Stimulated activated CD4-positive, alpha-beta T cell treated with anti-CD3 and anti-CD28 coated beads, TNF-alpha, amount 100 ng/mL, for 24 hours (primary cell): ENCODE measurements around the gene BIN2.

Experiments
- DNase-seq, 3 experiments: peaks; one replicate each; pipeline ENCODE4 v3.0.0-alpha.2; 2020; ENCODE audit warnings: low read depth in 3 of 3

Gene BIN2

GRCh38 chr12:51323966-51324895 lies at the start of gene BIN2:
Gene BIN2, minus strand, starts transcription at chr12:51324174. Its CDS starts 72 bp downstream, at chr12:51324102.
- DNase-seq: peak; percentile 33 to 68 (median 37)

DNA sequence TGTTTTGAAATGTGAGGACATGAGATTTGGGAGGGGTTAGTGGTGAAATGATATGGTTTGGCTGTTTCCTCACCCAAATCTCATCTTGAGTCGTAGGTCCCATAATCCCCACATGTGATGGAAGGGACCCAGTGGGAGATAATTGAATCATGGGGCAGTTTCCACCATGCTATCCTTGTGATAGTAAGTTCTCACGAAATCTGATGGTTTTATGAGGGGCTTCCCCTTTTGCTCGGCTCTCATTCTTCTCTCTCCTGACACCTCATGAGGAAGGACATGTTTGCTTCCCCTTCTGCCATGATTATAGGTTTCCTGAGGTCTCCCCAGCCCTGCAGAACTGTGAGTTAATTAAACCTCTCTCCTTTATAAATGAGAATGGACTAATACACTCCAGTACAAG lies 49.2 kb upstream of the BIN2 start:
- DNase-seq: no peak

DNA sequence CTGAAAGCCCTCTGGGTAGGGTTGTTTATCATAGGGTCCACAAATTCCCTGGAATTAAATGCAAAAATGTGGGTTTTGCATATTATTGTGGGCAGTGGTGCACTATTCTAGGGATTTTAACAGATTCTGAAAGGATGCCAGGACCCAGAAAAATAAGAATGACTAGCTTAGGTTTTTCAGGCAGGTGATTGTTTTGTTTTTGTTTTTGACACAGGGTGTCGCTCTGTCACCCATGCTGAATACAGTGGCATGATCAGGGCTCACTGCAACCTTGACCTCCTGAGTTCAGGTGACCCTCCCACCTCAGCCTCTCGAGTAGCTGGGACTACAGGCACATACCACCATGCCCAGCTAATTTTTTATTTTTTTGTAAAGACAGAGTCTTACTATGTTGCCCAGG lies 48.0 kb upstream of the BIN2 start:
- DNase-seq: no peak

DNA sequence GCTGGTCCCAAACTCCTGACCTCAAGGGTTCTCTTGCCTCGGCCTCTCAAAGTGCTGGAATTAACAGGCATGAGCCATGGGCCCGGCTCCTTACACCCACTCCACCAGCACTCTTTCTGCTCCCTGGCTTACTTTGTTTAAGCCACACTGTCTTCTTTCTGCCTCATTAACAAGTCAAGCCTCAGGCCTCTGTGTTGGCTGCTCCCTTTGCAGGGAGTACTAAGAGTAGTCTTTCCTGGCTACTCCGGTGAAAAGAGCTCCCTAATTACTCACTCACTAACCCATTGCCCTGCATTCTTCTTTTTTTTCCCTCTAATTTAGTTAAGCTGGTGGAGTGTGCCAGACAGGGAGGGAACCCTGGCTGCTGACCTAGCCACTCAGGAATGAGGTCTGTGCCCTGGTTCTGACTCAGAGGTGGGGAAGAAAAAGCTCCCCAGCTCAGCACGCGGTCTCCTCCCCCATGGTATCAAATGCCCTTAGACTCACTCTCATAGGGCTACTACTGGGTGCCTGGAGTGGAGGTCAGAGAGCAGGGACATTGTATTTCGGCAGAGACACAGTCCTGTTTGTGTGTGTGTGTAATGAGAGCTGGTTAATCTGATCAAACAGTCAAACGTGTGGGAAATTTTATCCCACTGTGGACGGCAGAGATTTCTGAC lies 47.5 kb upstream of the BIN2 start:
- DNase-seq: no peak

DNA sequence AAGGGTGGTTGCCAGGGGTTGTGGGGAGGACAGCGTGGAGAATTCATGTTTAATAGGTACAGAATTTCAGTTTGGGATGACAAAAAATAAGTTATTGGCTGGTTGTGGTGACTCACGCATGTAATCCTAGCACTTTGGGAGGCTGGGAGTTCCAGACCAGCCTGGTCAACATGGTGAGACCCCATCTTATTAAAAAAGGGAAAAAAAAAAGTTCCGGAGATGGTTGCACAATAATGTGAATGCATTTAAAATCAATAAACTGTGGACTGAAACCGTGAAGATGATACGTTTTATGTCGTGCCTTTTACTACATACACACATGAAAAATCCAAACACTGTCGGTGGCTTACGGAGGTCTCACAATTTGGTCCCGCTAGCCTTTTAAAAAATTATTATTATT lies 46.7 kb upstream of the BIN2 start:
- no peak for DNase-seq

DNA sequence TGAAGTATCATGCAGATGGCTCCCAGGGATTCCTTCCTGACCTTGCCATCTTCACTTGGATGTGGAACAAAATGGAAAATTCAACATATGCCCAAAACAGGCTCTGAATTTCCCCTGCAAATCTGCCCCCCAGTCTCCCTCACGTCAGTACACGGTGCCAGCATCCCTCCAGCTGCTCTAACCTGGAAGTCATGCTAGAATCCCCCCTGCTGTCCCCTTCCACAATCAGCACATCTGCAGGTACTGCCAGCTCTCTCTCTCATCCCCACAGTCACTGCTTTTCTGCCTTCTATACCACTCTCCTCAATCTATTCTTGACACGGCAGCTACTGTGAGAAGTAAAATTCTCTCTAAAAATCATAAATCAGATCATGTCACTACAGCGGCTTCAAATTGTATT lies 45.6 kb upstream of the BIN2 start:
- DNase-seq: no peak

DNA sequence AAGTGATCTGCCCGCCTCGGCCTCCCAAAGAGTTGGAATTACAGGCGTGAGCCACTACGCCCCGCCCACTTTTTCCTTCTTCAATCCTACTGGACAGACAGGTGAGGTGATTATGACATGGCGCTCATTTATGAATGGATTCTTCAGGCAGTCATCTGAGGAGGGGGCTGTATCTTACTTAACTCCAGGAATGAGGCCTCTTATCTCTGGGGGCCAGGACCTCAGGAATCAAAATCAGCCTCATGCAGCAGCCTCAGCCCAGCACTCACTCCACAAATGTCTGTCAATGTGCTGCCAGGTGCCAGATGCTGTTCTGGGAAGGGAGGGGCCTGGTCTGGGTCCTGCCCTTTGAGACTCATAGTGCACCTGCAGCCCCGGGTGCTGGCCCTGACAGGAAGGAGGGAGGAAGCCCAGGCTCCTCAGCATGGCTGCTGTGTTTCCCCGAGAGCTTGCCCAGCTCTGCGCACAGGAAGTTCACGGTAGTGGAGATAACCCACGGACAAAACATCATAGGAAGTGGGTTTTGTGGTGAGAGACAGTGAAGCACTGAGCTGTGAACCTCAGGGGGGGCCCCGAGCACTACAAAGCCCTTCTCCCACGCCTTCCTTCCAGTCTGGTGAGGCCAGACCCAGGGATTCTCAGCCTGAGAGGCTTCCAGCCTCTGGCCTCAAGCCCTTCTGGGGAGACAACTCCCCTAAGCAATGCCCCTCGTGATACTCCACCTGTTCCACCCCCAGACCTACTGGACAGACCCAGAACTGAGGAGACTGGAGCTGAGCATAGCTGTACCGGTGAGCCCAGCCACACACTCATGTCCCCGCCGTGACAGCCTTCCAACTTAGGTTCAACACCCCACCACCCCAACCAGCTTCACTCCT lies 44.9 kb upstream of the BIN2 start:
- peak; percentile 68 to 85 (median 74) for DNase-seq

DNA sequence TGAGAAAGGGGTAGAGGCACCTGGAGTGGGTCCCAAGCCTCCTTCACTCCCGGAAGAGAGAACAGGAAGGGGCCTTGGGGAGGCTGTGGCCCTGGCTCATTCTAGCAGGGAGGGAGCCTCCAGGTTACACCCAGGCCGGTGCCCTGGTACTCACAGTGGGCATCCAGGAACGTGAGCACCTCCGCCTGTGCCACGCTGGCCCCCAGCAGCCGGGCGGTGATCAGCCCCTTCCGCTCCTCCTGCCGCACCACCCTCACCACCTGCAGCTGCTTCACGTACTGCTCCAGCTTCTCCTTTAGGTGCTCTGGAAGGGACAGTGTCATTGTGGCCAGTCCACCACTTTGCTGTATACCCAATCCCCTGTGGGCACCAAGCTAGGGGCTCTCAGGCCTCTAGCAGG lies 41.3 kb upstream of the BIN2 start:
- no peak for DNase-seq

DNA sequence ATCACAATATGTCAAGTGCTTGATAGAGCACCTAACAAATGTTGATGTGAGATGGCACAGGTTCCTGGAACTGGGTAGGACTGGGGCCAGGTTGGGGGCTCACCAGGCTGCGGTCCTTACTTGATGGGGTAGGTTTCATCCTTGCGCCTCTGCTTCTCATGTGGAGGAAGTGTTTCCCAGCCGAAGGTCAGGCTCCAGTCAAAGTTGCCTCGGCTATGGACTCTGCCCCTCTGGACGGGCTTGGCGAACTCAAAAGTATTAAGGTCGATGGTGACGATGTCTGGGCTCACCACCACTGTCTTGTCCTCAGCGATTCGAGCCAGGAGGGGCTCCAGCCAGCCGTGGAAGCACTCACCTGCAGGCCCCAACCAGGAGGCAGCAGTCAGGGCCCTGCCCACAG lies 40.0 kb upstream of the BIN2 start:
- no peak for DNase-seq

DNA sequence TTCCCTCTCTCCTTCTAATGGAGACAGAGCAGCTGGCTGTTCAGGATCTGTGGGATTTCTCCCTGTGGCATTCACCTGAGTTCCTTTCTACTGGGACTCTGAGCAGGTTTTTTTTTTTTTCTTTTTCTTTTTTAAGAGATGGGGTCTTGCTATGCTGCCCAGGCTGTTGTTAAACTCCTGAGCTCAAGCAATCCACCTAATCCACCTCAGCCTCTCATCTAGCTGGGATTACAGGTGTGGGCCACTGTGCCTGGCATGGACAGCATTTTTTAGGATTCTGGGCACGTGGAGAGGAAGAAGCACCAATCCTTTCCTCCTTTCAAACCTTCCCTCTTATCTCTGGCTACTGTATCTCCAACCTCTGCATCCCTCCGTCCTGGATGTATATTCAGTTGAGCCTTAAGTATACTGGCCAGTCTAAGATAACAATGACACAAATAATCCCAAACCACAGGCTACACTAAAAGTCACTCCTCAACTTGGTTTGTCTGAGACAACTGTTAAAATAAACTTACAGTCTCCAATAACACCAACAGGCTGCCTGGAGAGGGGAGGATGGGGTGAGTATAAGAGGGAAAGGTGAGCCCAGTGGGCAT lies 38.9 kb upstream of the BIN2 start:
- DNase-seq: no peak

GRCh38 chr12:51362307-51362706 lies 38.3 kb upstream of the BIN2 start:
- DNase-seq: no peak

DNA sequence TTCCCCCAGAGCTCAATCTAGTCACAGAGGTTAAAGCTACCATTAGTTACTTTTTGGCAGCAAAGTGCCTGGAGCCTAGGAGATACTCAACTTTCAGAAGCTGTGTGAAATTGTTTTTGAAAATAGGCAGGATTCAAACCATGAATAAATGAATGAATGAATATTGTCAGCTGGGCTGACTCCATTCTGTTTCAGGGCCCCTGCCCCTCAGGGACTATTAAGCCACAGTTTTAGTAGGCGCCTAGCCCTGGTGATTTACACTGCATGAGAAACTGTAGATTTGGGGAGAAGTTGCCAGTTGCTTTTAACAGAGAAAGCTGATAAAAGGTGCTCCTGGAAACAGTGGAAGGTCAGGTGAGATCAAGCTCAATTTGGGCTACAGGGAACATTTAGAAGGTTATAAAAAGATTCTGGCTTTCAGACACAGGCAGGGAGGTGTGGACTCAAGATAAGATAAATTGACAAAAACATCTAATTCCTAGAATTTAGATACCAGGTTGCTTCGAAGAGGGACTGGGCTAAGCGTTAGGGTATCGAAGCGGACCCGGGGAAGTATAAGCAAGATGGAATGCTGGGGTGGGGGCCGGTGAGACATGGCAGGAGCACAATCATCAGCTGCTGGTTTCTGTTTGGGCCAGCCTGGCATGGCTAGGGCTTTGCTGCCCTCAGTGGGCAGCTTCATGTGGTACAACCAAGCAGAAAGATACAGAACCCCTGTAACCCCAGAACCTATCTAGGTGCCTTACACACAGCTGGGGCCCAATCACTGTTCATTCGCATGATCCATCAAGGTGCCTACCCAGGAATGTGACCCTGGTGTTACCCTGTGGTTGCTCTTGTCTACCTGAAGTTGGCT lies 37.4 kb upstream of the BIN2 start:
- DNase-seq: no peak

DNA sequence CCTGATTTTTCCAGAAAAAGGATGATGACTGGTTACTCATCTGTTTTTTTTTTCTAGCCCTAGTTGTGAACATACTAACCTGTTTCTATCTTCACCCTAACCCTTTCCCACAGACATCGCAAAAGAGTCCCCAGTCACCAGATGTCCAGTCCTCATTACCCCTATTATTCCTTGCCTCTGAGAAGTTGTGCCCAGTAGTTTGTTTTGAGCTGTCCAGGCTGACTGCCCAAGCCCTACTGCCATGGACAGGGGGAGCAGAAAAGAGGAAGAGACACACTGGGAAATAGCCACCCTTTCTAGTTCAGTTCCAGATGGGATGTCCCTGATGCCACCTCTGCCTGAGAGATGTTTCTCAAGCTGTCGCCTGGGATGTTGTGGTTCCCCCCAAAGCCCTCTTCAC lies 36.3 kb upstream of the BIN2 start:
- DNase-seq: no peak

GRCh38 chr12:51359851-51360250 lies 35.9 kb upstream of the BIN2 start:
- no peak for DNase-seq

GRCh38 chr12:51358496-51358895 lies 34.5 kb upstream of the BIN2 start:
- no peak for DNase-seq

GRCh38 chr12:51357374-51358047 lies 33.5 kb upstream of the BIN2 start:
- no peak for DNase-seq

DNA sequence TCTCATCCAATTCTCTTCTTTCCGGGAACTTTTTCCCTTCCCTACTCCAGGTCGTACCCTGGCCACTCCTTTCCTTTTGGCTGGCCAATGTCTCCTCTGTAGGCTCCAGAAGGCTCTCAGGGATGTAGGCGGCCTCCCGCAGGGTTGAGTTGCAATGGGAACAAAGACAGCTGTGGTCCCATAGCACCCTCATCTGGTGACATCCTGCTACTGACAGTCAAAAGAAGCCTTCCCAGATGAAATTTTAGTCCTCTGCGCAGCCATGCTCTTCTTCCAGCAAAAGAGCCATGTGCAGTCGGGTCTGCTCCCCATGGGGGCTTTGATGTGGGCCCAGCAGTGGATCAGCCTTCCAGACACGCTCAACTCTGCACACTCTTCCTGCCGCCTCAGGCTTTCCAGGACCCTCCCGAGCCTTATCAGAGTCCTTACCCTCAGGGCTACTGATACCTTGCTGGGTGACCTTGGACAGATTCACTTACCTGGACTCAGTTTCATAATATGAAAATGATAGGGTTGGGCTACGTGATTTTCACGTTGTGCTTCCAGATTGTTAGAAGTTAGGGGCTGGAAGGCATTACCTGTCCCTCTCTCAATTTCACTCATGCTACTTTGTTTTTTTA lies 28.0 kb upstream of the BIN2 start:
- peak in 1 of 3 experiments; percentile 26 for DNase-seq

DNA sequence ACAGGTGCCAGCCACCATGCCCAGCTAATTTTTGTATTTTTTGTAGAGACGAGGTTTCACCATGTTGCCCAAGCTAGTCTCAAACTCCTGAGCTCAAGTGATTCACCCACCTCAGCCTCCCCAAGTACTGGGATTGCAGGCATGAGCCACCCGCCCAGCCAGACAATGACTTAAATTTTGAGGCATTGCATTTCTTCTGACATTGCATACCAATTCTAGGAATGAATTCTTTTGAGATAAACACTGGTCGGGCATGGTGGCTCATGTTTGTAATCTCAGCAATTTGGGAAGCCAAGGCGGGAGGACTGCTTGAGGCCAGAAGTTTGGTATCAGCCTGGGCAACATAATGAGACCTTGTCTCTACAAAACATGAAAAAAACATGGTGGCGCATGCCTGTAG lies 25.1 kb upstream of the BIN2 start:
- DNase-seq: no peak

GRCh38 chr12:51348116-51348515 lies 24.1 kb upstream of the BIN2 start:
- DNase-seq: no peak

DNA sequence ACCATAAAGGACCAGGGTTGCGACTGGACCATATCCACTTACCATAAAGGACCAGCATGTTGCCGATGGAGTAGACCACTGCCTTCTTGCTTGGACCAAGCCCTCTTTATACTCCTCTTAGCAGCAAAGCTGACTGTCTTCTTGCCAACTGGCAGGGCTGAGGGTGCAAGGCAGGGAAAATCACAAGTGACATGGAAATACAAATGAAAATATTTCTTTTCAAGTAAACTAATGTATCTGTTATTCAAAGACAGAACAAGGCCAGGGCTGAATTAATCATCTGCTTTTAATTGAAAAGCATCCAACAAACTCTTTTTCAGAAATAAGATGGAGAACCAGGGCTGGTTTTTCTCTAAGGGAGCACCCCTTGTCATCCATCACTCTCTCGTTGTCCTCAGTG lies 22.6 kb upstream of the BIN2 start, which contains the start of gene CELA1:
CELA1 (minus strand) TSS at position 99 of the 400 bp plus-strand sequence; CDS start at position 58, 41 bp downstream.
- no peak for DNase-seq
